NOMO-1 (cell line): ENCODE results near the gene CHFR.
"Not testable (repeated sequence)": the region's sequence is repeated elsewhere in the genome, so short reads cannot be mapped to it uniquely, and the experiment has no call there.

Source experiments
- DNase-seq, 2 experiments: peaks; one replicate each; lab custom pipeline; 2025; ENCODE audit not compliant: unreplicated experiment in 2 of 2; lab: John Stamatoyannopoulos, UW

The CHFR gene

DNA sequence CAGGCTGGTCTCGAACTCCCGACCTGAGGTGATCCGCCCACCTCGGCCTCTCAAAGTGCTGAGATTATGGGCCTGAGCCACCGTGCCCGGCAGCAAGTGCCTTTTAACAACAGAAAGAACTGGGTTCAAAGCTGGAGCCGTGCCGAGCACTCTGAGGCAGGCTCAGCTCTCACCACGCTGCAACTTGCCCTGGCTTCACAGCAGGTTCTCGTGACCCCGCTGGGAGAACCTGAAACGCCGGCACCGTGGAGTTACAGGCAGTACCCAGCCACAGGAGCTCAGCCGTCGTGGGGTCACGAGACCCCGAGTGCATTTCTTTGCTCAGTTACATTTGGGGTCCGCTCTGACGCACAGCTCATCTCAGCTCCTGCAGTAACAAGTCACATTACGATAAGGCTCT lies 73.2 kb downstream of the CHFR start:
- no peak for DNase-seq

DNA sequence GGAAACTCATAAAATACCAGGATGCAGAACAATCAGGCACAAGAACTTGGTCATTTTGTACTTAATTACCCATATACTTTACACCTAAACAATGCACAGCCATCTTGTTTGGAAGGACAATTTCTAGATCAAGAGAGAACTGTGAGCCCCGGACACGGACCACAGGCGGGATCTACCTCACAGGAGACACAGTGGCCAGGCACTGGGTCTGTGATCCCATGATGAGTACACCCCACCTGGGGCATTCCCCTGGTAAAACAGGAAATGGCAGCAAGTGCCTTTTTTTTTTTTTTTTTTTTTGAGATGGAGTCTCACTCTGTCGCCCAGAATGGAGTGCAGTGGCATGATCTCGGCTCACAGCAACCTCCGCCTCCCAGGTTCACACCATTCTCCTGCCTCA lies 74.0 kb downstream of the CHFR start:
- no peak for DNase-seq

DNA sequence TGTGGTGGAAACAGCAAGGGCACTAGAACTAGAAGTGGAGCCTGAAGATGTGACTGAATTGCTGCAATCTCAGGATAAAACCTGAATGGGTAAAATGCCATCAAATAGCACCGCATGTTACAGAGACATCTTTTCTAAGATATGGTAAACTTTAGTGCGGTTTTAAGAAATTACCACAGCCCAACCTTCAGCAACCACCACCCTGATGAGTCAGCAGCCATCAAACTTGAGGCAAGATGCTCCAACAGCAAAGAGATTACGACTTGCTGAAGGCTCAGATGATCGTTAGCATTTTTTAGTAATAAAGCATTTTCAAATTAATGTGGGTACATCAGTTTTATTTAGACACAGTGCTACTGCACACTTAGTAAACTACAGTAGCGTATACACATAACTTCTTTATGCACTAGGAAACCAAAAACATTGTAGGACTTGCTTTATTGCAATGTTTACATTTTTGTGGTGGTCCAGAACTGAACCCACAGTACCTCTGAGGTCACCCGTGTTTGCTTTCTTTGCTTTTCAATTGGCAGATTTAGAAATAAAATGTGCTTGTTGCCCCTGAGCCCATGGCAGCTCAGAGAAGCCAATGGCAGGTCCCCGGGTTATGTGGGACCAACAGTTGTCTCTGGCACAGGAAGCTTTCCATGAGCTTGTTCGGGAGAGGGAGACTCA lies 74.6 kb downstream of the CHFR start:
- DNase-seq, result peak in 1 of 2 experiments; percentile 13

DNA sequence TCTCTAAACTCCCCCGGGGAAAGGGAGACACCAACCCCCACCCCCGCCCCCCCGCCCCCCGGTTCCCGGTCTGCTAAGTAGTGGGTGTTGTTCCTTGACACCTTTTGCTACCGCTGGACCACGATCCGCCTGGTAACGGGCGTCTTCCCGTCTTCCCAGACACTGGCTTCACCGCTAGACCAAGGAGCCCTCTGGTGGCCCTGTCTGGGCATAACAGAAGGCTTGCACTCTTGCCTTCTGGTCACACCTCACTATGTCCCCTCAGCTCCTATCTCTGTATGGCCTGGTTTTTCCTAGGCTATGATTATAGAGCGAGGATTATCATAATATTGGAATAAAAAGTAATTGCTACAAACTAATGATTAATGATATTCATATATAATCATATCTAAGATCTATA lies 78.0 kb downstream of the CHFR start:
- DNase-seq, result not testable (repeated sequence)

DNA sequence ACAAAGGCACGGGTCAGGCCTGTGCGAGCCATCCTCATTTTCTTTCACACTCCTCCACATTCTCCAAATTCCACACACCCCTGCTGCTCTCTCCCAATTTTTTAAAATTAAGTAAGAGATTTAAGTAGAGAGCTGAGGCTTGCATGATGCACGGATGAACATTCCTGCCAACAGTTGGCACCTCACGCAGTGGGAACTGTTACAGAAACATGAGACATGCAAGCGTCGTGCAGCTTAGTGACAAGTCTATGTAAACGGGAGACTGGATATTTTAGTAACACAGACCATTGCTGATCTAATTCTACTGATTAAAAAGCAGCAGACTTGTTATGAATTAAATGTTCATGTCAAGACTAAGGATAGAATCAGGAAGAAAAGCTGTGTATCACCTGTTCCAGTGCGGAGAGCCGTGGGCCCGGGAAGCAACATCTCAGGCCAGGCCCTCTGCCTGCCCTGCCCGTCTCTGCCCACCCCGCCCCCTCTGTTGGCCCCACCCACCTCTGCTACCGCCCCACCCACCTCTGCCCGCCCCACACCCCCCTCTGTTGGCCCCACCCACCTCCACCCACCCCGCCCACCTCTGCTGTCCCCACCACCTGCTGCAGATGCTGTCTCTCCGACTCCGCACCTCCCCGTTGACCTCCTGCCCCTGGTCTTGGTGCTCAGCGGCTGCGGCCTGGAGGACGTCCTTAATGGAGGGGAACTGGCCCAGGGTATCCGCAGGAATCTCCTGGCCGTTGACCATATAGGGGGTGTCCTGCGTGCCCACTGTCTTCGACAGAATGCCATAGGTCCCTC lies 79.9 kb downstream of the CHFR start:
- no peak for DNase-seq

DNA sequence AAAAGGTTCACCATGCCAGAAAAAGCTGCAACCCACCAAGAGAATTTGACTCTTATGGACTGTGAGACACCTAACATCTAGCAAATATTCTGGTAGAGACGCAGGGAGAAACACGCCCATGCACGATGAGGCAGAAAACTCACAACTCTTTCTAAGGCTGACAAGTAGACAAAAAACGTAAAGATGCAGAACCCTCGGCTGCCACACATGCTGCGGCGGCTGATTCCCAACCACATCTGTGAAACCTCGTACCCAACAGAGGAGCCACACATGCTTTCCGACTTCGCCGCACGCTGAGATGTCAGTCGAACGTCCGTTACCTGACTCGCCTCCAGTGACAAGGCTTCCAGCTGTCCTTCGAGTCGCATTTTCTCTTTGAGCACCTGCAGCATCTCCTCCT lies 80.5 kb downstream of the CHFR start:
- no peak for DNase-seq

DNA sequence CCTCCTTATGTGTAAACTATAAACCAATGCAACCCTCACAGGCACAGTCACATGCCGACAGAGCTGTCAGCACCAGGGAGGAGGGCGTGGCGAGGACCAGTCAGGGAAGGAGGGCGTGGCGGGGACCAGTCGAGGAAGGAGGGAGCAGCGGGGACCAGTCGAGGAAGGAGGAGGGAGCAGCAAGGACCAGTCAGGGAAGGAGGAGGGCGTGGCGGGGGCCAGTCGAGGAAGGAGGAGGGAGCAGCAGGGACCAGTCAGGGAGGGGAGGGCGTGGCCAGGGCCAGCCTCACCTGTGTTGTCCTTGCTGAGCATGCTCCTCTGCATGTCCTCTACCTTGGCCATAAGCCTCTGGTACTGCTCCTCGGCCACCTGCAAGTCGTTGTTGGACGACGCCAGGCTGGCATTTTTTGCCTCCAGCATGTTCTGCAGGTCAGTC lies 83.0 kb downstream of the CHFR start:
- DNase-seq, result no peak

DNA sequence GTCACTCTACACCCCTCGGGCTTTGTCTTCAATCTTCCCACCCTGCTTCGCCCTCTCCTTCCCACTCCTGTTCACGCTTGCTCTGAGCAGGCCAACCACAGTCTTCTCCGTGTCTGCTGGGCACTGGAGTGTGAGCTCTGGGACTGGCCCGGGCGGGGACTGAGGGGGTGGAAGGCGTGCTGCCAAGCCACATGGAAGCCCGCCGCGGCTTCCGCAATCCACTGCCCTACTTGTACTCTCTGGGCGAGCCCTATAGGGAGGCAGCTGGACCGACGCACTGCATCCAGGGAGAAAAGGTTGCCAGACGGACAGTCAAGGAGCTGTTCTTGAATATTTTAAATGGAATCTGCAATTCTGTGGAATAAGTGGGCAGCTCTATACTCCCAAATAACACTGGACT lies 83.5 kb downstream of the CHFR start:
- no peak for DNase-seq

DNA sequence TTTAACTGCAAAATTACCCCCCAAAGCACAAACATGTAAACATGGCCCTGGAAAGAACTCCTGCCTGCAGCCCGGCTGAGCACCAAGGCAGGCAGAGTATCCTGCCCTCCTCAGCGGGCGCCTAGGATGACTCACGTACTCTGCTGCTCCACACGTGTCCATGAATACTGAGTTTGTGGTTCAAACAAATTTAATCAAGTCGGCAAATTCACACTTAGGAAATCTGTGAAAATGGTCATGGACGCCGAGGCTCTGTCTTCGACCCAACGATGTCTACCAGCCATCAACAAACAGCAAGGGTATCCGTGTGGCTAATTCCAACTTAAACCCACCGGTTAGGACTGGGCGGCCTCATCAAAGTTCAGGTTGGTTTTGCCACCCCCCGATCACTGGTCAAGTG lies 84.3 kb downstream of the CHFR start:
- no peak for DNase-seq

DNA sequence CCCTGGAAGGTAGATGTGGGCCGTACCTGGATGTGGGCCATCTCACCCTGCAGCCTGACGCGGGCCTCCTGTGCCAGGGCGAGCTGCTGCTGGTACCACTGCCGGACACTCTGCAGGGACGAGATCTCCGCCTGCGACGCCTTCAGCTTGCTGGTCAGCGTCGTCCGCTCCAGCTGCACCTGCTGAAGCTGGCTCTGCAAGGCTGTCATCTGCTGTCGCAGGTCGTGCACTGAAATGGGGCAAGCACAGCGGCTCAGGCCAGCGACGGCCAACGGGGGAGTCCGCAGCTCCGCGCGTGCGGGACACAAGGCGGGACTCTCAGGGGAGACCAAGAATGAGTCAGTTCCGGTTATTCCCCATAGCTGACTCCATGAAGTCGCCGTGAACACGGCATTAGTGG lies 85.7 kb downstream of the CHFR start:
- no peak for DNase-seq

DNA sequence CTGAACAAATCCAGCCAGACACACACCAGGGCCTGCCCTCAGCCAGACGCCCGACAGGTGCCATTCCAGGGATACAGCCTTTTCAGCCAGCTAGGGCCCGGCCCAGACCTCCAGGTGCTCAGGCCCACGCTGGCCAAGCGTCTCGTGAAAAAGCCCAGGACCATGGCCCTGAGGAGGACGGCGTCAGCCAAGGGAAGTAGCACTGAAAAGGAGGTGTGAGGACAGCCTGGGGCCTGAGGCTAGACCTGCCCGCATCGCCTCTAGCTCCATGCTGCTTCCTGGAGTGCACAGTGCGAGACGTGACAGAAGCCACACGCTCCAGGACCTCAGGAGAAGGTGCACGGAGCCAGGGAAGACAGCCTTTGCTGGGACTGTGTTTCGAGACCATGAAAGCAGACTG lies 88.6 kb downstream of the CHFR start:
- DNase-seq, result no peak

DNA sequence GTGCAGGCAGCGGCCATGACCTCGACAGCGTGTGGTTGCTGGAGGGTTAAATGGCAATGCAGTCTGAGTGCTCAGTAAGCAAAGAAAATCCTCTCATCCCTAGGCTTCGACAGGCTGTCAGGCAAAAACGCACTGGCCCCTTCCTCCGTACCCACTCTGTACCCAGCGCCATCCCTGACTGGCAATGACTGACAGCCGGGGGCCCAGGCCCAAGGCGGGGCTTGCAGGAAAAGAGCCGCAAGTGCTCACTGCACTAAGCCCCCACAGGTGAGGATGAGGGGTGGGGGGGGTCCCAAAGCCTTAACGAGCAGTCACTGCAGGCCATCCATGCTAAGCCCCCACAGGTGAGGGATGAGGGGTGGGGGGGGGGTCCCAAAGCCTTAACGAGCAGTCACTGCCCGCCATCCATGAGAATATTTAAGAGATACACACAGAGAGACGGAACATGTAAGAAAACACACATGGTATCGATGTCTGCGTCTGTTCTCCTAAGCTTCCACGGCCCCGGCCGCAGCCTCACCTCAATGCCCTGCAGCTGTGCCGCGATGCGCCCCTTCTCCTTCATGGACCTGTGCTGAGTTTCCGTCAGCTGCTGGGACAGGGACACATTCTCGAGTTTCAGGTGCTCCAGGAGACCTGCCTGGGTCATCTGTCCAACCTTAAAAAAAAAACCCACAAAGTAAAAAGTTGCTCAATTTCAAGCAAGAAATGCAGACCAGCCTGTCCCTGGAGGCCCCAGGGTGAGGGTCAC lies 89.4 kb downstream of the CHFR start:
- DNase-seq, result no peak

DNA sequence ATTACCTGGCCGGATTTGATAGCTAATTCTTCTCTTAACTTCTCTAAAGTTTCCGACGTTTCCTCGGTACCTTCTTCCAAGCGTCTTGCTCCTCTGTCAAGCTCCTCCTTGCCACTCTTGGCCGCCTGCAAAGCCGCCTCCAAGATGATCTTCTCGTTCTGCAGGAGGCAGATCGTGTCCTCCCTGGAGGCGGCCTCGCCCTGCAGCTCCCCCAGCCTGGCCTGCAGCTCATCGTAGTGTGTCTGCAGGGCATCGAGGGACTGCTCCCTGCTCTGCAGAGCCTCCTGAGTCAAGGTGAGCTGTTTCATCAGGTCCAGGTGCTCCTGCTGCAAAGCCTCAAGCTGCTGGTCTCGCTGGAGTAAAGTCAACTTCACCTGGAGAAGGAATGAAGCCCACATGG lies 91.6 kb downstream of the CHFR start:
- DNase-seq, result no peak

DNA sequence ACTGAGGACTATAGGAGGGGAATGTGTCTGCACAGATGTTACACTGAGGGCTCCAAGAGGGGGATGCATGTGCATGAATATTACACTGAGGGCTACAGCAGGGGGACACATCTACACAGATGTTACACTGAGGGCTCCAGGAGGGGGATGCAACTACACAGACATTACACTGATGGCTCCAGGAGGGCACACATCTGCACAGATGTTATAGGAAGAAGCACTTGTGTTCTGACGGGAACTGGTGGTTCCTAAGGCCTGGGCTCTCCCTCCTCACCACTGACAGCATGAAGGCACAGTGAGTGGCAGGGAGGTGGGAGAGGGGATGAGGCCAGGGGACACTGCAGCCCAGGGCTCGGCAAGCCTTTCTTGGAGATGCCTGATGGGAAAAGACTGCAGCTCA lies 95.5 kb downstream of the CHFR start:
- DNase-seq, result not testable (repeated sequence)

DNA sequence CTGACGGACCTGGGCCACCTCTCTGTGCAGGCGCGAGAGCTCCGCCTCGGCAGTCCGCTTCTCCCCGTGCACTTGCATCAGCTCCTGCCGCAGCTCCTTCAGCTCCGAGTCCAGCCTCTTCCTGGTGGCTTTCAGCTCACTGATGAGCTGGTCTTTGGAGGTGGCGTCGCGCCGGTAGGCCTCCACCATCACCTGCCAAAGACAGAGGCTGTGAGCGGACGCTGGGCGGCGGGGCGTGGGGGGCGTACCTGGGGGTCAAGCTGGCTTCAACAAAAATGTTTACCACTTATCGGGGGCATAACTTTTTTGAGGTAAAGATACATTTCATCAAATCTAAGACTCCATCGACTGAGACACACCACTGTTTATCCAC lies 98.3 kb downstream of the CHFR start:
- DNase-seq, result no peak

DNA sequence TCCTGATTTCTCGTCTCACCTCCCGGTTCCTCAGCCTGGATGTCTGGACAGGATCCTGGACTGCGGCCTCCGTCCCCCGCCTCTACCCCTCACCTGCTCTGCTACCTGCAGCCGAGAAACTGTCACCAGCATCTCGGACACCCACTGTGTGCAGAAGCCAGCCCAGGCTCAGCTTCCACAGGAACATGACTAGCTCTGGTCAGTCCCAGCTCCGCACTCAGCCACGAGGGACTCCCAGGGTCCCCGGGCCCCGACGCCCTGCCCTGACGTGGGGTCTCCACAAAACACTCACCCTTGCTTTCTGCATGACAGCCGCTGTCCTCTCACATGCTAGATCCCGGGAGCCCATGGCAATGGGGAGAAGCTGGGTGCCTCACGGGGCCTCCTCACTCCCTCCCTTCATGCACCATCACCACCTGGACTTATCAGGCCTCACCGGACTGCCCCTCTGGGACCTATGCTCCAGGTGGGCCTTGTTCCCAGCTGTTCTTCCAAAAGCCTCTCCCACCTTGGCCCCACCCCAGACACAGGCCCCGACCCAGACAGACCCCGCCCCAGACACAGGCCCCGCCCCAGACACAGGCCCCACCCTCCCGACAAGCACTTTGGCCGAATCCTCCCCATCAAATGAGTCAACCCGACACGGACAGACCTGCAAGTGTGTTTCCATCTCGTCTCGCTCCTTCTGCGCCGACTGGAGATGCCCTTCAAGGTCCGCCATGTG lies 98.9 kb downstream of the CHFR start:
- no peak for DNase-seq

DNA sequence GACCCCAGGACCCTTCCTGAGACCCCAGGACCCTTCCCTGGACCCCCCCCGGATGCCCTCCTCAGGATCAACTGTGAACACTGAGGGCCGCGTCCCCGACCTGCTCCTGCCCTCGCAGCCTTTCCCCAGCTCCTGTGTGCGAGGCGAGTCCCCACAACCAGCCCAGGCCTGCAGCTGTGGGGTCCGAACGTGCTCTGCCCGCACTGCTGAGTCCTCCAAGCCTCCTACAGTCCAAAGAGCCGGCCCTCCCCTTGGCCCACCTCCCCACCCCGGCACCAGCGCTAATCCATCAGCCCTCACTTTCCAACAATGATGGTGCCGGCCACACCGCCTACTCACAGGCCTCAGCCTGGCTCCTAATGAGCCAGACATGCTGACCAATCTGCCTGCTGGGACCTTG lies 99.5 kb downstream of the CHFR start:
- DNase-seq, result no peak

DNA sequence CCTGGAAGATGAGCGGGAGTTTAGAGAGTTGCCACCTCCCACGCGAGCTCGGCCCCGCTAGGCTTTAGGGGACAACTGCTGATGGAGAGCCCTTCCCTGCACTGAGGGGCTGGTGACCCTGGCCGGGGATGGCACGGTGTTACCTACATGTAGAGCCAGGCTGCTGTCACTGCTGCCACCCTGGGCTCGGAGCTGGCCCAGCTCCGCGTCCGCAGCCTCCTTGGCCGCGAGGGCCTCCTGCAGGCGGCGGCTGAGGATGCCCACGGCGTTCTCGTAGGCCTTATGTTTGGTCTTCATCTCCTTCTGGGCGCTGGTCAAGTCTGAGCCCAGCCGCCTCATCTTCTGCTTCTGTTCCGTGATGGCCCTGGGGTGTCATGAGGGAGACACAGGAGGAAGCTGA lies 101.2 kb downstream of the CHFR start:
- no peak for DNase-seq

DNA sequence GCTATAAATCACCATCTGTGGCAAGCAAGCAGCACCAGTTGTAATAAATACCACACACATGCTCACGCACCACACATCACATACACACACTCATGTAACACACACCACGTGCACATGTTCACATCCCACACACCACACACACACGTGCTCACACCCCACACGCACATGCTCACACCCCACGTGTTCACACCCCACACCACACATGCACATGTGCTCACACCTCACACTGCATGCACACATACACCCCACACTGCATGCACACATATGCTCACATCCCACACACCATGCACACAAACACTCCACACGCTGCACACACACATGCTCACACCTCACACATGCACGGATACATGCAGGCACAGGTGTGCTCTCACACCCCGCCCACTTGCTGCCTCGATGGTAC lies 102.8 kb downstream of the CHFR start:
- DNase-seq, result no peak

DNA sequence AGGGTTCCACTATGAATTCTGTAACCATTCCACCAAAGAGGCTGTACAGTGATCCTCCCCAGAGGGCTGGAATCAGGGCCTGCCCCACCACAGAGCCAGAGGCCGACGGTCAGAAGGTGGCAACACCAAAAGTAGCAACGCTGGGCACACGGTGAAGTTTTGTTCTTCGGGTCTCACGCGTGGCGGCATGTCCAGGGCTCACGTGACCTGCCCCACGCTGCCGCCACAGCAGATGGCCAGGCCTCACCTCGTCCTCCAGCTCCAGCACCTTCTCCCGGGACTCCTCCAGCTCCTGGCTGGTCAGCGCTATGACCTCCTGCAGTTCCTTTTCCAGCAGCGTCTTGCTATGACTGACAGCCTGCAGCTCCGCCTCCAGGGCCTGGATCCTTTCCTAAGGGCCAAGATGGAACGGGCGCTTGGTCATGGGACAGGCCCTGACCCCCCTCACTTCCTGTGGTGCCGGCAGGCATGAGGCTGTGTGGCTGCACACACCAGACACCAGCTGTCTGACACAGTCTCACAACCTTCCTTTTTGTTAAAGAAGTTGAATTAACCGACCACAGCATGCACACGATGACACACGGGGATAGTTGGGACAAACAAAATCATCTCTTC lies 103.4 kb downstream of the CHFR start:
- DNase-seq, result no peak
